Measurements from ENCODE around the gene ST3GAL5. TPM values are rescaled to one million over a fixed set of nuclear protein-coding genes. Genes with fewer than 3 reads are reported as not detected.

The ST3GAL5 gene
- total RNA-seq, 4 donors from 2014 or later, result 38.6 to 56.4 (median 47.8) TPM

GRCh38 chr2:85822766-85823165, 66.0 kb downstream of the ST3GAL5 start:
- TF ChIP-seq CTCF (IDR thresholded peaks at IDR 0.05; ENCODE audit: low read depth), result no peak

GRCh38 chr2:85819811-85820510, 68.8 kb downstream of the ST3GAL5 start:
- TF ChIP-seq CTCF (IDR thresholded peaks at IDR 0.05; ENCODE audit: low read depth), result no peak

GRCh38 chr2:85814802-85815550, 73.8 kb downstream of the ST3GAL5 start:
- TF ChIP-seq CTCF (IDR thresholded peaks at IDR 0.05; ENCODE audit: low read depth), result no peak

- TF ChIP-seq CTCF (IDR thresholded peaks at IDR 0.05; ENCODE audit: low read depth), result no peak
Measured at GRCh38 chr2:85813982-85814801, 74.6 kb downstream of the ST3GAL5 start.

- TF ChIP-seq CTCF (IDR thresholded peaks at IDR 0.05; ENCODE audit: low read depth), result no peak
Measured at GRCh38 chr2:85813211-85813981, 75.4 kb downstream of the ST3GAL5 start.

- TF ChIP-seq CTCF (IDR thresholded peaks at IDR 0.05; ENCODE audit: low read depth), result no peak
Measured at GRCh38 chr2:85812094-85812735, 76.6 kb downstream of the ST3GAL5 start.
